HG03439 (cell line): ENCODE measurements around the gene ZNF608.

ENCODE experiments used
- ATAC-seq: cut with Tn5 transposase; IDR thresholded peaks from one replicate; pipeline ENCODE4 v1.9.1; 2021; ENCODE audit warnings: mild to moderate bottlenecking, moderate library complexity; ENCODE audit not compliant: unreplicated experiment

The ZNF608 gene

DNA sequence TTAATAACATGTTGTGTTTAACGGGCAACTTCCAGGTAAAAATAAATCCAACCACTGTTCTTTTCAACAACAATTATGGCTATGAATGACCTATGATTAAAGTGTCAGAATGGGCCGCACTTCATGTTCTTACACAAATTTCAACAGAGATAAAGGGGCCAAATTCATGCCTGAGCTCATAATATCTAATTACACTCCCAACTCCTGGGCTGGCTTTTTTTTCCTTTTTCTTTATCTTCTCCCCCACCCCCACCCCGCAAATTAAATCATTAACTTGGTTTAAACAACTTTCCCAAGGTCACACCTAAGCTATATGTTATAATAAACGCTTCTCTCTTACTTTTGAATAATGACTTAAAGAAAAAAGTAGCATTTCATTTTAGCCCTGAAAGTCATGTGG lies 25.8 kb downstream of the ZNF608 start:
- no peak for ATAC-seq

DNA sequence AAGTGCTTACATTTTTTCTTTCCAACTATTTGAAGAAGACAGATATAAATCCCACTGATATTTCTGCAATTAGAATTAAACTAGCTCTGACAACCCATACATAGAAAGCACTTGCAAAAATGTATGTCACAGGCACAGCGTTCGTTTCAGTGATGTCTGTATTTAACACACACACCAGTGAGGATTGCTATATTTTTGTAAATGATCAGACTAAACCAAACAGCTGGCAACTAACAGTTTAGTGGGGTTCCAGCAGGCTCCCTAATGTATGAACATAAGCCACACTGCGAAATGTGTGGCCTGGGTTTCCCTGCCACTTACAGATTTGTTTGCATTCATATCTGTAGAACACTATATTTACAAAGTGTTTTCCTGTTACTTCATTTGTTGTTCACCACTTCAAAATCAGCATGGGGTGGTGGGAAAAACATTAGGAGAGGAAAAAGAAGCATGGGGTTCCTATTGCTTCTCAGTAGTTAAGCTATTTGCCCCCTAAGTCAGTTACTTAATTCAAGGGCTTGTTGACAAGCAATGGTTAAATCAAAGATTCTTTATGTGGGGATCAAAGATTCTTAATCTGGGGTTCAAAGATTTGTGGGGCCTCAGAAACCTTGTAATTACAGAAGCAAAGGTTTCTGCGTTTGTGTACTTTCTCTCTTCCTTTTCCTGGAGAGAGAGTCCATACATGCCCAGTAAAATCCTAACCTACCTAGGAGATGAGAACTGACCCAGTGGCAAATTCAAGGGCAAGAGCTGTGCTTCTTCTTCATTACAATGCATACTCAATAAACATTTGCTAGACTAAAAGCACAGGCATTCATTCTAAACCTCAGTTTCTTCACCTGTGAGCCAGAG lies 27.1 kb downstream of the ZNF608 start:
- no peak for ATAC-seq

DNA sequence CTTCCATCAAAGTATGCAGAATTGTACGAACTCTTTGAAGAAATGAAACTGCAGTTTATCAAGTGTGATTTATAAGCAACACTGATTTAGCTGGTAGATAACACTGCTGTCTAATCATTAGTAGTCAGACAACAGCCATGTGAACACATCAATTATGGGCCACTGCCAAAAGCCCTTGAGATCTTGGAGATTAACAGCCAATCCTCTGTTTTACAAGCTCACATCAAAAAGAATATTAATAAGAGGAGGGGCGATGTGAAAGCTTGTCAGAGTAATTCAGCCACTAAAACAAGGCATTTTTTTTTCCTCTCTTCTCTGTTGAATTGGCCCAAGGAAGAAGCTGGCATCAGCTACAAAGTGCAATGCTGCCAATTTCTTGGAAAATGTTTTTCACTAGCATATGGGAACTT lies 28.1 kb downstream of the ZNF608 start:
- no peak for ATAC-seq

DNA sequence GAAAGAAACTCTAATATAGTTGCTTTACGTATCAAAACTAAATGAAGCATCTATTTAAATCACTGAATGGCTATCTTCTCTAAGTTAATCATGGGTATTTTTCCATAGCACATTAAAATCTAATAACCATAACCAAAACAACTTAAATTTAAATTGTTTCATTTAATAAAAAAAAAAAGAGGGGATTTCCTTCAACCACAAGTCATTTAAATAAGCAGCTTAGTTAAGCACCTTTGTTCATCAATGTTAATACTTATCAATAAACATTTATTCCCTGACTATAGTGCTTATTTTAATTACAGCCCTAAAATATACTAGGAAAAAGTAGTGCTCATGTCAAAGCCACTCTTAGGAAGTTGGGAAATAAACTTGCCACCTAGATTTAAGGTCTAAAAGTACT lies 30.3 kb downstream of the ZNF608 start:
- no peak for ATAC-seq

DNA sequence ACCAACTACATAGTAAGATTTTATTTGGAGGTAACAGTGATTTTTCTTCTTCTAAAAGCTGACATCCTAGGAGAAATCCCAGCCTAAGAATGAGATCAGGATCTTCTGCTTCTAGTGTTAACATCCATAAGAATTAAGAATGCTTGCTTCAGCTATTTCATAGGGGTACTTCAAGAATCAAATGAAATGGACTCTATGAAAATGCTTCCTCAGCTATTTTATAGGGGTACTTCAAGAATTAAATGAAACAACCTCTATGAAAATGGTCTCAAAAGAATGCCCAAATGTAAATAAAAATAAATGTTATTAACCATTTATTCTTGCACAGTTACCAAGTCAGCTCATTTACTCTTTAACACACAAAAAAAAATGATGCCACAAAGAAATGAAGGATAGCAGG lies 31.5 kb downstream of the ZNF608 start:
- no peak for ATAC-seq

DNA sequence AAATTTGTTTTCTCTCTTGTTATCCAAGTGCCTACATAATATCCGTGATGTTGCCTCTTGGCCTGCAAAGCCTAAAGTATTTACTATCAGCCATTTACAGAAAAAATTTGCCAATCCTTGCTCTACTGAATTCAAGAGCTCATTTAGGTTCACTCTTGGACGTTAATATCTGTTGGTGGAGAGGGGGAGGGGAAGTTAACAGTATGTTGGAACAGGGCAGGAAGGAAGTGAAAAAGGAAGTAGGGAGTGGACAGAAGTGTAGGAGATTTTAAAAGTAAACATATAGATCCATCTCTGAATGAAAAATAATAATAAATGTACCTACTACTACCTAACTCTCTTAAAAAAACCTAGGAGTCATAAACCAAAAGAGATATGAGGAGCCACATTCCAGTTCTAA lies 32.8 kb downstream of the ZNF608 start:
- ATAC-seq = no peak

DNA sequence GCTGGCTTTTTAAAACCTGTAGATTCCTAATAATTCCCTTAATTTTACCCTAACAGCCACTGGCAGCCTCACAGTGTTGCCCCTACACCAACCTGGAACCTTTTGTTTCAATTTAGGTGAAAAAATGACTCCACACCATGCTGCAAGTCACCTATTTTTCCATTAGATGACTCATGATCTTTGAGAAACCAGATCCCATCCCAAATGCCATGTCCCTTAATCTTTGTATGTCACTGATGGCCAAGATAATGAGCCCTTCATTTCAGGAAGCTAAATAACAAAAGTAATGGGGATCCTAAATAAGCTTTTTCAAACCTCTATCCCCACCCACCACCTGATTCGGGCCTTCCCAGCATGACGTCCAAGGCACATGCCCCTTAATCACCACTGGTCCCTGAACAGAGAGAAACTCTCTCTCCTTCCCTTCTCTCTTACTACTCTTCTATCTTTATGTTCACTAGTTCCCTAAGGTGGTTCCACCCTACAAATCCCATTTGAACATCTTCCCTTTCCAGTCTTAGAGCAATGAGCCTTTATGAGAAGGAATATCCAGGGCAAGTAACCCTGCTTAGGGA lies 33.6 kb downstream of the ZNF608 start:
- ATAC-seq = no peak

DNA sequence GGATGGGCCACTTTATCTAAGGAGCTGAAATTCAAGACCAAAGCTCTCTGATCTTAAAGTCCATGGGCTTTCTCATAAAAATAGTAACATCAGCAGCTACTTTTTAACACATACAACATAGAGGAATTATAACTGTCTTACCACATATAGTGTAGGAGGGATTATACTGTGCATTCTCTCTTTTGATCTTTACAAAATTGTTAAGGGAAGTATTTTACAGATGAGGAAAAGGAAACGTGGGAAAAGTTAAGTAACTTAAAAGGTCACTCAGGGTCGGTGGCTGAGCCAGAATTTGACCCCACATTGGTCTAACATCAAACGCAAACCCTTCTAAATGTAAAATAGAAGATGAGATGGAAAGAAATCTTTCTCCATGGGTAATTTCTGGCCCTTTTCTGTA lies 38.4 kb downstream of the ZNF608 start:
- no peak for ATAC-seq

DNA sequence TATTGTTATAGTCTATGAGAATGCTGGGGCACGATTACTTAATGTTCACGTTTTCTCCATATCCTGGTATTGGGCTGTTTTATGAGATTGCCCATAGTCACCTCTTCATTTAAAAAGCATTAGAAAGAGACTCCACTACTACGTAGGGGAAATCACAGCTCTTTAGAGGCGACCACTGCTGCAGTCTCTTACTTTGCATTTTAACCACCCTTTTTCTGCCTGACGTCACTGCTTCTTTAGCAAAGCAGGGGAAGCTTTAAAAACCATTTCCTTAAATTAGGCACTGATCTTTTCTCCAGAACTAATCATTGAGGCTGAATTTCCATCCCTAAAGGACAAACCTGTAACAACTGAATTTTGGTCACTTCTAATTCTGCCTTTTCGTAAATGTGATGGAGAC lies 38.9 kb downstream of the ZNF608 start:
- peak; percentile 35 for ATAC-seq

DNA sequence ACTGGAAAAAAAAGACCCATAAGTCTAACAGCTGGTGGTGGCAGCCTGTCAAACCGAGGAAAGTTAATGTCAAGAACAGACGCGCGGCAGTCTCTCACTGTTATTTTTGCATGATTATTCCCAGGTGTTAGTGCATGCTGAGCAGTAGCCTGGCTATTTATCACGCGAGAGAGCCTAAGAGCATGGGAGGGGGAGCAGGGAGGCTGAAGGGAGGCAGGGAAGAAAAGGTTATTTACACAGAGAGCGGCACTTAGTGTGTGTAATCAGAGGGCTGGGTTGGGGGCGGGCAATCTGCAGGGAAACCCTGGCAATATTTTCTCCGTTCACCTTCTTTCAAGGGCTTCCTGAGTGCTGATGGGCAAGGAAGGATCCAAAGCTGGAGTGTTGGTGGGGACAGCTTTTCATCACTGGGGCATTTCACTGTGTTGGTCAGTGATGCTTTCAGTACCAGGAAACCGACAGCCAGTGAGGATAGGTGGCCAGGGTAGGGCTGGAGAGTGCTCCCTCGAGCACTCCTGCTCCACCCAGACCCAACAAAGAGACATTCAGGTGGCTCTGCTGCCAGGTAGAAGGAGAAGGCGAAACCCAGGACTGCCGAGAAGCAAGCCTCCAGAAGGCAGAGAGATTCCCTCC lies 39.6 kb downstream of the ZNF608 start:
- ATAC-seq = no peak

DNA sequence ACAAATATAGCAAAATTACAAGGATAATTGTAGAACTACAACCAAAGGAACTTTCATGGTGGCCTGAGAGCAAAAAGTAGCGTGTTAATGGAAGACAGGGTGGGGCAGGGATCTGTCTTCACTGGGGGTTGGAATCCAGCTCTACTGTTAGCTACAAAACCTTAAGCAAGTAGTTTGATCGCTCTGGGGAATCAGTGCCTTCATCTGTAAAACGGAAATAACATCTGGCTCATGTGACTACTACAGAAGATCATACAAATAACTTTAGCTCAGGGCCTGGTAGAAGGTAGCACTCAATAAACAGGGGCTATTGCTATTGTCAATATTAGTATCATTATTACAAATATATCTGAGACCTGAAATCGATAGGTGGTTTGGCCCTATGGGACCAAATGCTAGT lies 40.4 kb downstream of the ZNF608 start:
- no peak for ATAC-seq

DNA sequence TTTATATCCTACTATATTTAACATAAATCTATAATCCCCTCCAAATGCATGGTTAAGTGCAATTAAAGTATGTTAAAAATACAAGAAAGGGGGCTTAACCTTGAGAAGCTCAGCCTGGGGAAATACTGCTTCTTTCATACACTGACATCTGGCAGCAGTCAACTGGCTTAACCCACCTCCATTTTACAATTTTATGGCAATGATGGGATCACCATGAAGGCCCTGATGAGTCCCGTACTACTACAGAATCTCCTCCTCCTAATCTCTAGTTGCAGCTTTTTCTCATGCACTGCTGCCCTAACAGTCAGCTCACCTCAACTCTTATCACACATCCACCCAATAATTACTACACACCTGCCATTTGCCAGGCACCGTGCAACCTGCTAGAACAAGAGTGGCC lies 40.9 kb downstream of the ZNF608 start:
- no peak for ATAC-seq

DNA sequence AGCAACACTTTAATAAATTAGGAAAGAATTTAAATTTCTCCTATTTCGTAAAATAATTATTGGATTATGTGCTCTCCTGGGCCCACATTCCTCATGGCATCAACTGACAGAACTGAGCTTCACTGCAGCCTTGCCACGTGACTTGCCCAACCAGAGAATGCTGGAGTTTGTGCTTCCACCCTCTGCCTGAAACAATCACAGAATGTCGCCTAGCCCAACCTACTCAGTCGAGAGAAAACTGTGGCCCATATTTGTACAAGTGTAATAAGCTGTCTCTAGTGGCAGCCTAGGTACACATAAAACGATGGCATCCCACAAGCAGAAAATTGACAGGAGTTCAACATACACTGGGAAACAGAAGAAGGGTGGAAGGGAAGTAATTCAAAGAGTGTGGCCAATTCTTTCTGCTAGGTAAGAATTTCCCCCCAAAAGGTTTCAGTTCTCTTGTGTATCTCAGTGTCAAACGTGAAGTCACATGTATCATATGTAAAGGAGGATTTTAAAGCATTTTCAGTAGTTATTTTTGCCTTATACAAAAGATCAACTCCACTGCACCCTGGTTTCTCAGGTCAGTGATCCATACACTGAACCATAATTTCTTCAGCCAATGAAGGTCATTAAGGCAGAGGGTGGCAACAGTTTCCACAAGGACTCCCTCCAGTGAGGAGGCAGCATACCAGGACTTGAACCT lies 41.7 kb downstream of the ZNF608 start:
- peak; percentile 53 for ATAC-seq

DNA sequence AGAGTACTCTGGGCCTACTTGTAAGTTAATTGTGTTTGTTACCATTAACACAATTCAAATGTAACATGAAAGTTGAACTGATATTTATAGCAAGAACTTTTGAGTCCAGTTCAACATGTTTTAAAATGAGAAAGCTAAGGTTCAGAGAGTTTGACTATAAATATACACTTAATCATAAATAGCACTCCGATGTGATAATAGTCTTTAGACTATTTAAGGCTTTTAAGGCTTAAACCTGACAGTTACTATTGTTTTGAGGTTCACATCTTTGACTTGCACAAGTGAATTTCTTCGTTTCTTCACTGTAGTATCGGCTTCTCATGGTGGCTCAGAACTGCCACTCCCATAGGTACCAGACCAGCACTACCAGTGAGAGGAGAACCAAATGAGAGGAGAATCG lies 42.4 kb downstream of the ZNF608 start:
- ATAC-seq = no peak

DNA sequence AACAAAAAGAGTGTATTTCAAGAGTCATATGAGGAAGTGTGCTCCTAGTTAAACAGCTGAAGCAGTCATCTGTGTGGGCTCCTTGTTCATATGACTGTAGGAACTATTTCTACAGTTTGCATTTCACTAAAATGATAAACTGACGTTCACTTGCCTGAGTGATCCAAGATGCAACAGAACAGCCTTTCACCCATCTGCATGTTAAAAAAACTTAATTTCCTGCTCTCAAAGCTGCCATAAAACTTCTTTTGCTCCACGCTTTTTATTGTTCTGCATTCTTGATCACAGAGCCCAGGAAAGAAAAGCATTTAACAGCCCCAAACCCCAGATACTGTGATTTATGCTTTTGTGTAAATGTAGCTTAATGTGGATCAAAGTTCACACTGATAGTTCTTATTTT lies 43.9 kb downstream of the ZNF608 start:
- no peak for ATAC-seq

DNA sequence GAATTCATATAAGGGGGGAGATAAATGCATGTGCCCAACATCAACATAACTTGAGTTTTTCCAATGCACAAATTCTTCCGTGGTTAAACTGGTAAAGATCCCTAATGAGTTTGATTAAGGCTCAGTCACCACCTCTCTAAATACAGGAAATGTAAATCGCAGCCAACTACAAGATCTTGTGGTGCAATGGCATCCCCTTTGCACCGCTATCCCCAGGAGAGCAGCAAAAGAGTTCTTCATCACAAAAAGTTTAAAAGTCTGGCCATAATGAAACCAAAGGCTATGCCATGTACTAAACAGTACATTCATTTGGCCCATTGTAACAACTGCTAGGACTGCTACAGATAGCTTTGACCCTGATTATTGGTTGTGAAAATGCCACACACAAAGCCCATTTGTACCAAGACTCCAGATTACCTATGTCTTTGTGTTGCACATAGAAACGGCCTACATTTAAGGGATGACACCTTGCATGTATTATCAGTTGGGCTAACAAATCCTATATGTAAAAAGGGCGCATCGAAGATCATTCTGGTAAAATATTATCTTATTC lies 44.5 kb downstream of the ZNF608 start:
- no peak for ATAC-seq

DNA sequence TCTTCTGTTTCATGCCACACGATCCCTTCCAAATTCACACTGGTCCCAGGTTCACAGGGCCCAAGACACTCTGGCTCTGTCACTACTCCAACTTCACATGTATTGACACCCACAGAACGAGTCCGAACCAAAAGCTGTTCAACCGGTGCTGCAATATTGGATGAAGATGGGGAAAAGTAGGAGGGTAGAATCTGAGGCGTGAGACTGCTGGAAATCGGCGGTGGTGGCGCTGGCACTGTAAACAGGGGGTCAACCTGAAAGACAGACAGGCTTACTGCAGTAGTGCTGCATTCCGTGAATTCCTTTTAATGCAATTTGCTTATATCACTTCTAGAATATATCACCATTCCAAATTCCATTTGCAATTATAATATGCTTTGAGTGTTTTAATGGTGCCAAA lies 45.4 kb downstream of the ZNF608 start:
- no peak for ATAC-seq

DNA sequence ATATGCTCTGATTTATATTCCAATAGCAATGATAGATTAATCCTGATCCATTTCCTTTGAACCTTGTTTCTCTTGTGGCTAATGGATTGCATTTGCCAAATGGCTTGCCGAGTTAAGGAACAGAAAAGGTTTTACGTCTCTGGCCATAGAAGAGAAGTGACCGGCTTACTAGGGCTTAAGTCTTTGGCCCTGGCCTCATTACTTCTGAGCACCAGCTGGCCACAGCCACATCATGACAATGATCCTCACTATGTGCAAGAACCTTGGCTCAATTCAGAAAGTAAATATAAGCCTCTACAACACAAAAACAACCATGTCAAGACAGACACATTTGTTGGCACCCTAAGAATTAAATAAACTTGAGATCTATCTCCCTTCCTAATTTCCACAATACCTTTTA lies 46.1 kb downstream of the ZNF608 start:
- no peak for ATAC-seq

DNA sequence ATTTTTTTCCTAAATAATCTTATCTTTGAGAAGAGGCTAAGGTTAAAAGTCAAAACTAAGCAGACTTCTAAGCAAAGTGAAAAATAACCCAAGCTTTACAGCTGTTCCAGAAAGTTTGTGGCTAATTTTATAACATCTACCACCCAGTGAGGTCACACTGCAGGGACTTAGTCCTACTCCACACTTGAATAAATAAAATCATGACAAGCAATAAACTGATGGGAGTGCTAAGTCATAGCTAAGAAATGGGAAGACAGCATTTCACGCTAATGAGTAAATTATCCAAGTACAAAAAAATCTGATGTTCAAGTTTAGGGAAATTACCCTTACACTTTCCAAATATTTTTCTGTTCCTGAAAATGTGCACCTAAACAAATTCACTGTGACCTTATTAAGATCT lies 47.7 kb downstream of the ZNF608 start:
- ATAC-seq = no peak

DNA sequence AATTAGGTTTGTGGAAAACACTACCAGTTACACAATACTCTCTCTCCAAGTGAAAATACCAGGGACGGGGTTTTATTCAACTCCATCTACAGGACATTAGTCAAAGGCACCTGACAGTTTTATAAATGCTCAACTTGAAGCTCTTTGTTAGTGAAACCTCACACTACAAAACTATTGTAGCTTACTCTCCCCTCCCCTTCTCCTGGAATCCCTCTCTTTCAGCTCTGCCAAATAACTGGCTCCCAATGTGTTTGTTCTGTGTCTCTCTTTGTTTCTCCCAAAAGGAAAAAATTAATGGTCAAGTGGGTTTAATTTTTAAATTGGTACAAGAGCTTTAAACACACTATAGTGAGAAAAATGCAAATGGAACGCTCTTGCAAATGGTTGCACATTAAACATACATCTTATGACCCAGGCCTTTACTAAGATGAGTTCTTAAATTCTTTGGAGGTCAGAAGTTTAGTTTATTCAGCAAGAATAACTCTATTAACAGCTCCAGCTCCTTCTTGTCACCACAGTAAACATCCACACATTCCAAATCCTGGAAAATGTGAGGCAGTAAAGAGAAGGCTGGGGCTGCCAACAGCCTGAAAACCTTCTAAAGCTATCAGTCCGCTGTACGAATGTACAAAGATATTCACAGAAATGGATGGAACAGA lies 48.4 kb downstream of the ZNF608 start:
- no peak for ATAC-seq

DNA sequence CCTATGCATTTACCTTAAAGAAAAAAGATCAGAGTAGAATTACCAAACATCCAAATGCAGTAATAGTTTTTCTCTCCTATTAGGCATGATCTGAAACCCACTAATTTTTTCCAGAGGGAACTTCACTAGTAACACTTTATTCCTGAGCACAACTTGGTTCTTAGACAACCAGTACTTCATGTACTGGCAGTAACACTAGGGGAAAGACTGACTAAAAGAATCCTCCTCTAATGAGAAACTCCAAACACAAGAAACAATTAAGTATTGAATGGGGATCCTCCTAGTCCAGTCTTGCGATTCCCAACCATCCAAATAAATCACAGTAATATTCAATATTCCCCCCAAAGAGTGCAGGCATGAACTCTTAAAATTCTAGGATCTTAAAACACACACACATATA lies 48.9 kb downstream of the ZNF608 start:
- no peak for ATAC-seq
